Effector memory CD4-positive, alpha-beta T cell (primary cell): ENCODE results near the gene OR5H2.
"Not testable (repeated sequence)": the region's sequence is repeated elsewhere in the genome, so short reads cannot be mapped to it uniquely, and the experiment has no call there.

Source experiments
- DNase-seq, 3 donors: peaks; one replicate each; pipeline ENCODE4 v3.0.0-alpha.2; 2020
- H3K27ac ChIP-seq: 2 replicates; pipeline ENCODE4 v1.7.0; 2013; ENCODE audit warnings: mild to moderate bottlenecking, low read length, moderate library complexity; ENCODE audit not compliant: insufficient read depth, poor library complexity, severe bottlenecking
- H3K27me3 ChIP-seq: replicated peaks from 2 replicates; pipeline ENCODE4 v1.7.0; 2013; ENCODE audit warnings: mild to moderate bottlenecking, low read length; ENCODE audit not compliant: insufficient read depth, control insufficient read depth, poor library complexity, severe bottlenecking
- H3K36me3 ChIP-seq: 2 replicates; pipeline ENCODE4 v1.7.0; 2013; ENCODE audit warnings: mild to moderate bottlenecking, low read length, moderate library complexity; ENCODE audit not compliant: control insufficient read depth, insufficient read depth
- H3K4me1 ChIP-seq: 2 replicates; pipeline ENCODE4 v1.7.0; 2013; ENCODE audit warnings: low read length, mild to moderate bottlenecking; ENCODE audit not compliant: control insufficient read depth, insufficient read depth, poor library complexity, severe bottlenecking
- H3K4me3 ChIP-seq: 2 replicates; pipeline ENCODE4 v1.7.0; 2013; ENCODE audit warnings: low read length, low read depth, mild to moderate bottlenecking; ENCODE audit not compliant: insufficient read depth, poor library complexity, severe bottlenecking
- H3K9me3 ChIP-seq: 2 replicates; pipeline ENCODE4 v1.7.0; 2013; ENCODE audit warnings: mild to moderate bottlenecking, low read length, moderate library complexity; ENCODE audit not compliant: control insufficient read depth
- total RNA-seq, 3 donors: gene quantifications; one replicate each; lab custom pipeline; 2026; lab: John Stamatoyannopoulos, UW

Gene OR5H2
- total RNA-seq = 0 reads per million in 3 donors

DNA sequence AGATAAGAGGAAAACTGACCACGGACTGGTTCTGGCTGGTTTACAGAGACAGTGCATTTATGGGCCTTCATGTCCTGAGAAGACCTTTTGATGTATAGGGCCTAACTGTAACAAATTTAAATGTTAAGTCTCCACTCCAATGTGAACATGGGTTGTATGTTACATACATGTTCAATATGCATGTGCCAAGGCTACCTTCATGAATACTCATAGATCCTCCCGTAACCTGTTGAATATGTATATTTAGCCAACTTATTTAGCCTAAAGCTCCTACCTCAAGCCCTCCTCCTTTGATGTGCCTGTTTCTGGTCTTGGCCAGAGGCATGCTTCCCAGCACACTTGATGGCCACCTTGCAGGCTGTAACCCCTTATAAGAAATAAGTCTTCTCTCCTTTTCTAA, at the start of gene OR5H2:
Gene OR5H2 (plus strand): TSS at position 301 of the 400 bp plus-strand sequence. CDS start 398 bp downstream, outside the sequence.
- no peak within 1 kb of the TSS for H3K27ac ChIP-seq
- no peak within 1 kb of the TSS for H3K4me3 ChIP-seq
- no peaks in the 10 kb centered on the region for H3K9me3 ChIP-seq

DNA sequence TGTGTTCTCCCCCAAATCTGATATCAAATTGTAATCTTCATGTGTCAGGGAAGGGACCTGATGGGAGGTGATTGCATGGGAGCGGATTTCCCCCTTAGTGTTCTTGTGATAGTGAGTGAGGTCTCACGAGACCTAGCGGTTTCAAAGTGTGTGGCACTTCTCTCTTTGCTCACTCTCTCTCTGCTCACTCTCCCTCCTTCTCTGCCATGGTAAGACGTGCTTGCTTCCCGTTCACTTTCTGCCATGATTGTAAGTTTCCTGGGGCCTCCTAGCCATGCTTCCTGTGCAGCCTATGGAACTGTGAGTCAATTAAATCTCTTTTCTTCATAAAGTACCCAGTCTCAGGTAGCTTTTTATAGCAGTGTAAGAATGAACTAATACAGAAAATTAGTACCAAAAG, 48.8 kb upstream of the OR5H2 start:
- Histone ChIP-seq H3K27me3 (no peaks in the 10 kb centered on the region), H3K9me3 (no peaks in the 10 kb centered on the region), H3K4me1 (no peaks in the 10 kb centered on the region), H3K4me3 (no peak overlapping the region), H3K36me3 (no peaks in the 10 kb centered on the region), H3K27ac (no peak overlapping the region)
- DNase-seq = no peak

More for the DNA sequence above, at the start of gene OR5H2:
- Histone ChIP-seq H3K36me3 (no peaks in the 10 kb centered on the region), H3K27me3 (no peaks in the 10 kb centered on the region), H3K4me1 (no peaks in the 10 kb centered on the region)
- no peak for DNase-seq

GRCh38 chr3:98240131-98240530, 42.2 kb upstream of the OR5H2 start:
- H3K9me3 ChIP-seq = no peaks in the 10 kb centered on the region
- no peak overlapping the region for H3K27ac ChIP-seq
- H3K27me3 ChIP-seq = no peaks in the 10 kb centered on the region
- no peaks in the 10 kb centered on the region for H3K36me3 ChIP-seq
- no peaks in the 10 kb centered on the region for H3K4me1 ChIP-seq
- DNase-seq = no peak
- no peak overlapping the region for H3K4me3 ChIP-seq

DNA sequence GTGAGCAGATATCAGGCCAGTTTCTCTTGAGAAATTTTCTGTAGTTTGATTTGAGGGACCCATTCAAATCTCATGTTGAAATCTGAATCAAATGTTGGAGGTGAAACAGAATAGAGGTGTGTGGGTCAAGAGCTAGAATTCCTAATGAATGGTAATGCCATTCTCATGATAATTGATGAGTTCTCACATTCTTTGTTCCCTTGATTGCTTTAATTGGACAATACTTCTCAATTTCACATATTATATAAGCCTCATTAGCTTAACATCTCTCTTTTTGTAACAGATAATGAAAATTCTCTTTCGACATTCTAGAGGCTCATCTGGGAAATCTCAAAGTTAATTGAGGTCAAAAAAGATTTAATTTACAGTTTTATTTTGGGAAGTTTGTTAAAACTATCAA, 40.1 kb upstream of the OR5H2 start:
- H3K27ac ChIP-seq = no peak overlapping the region
- H3K4me1 ChIP-seq = no peaks in the 10 kb centered on the region
- H3K9me3 ChIP-seq = no peaks in the 10 kb centered on the region
- H3K4me3 ChIP-seq = no peak overlapping the region
- no peak for DNase-seq
- no peaks in the 10 kb centered on the region for H3K36me3 ChIP-seq
- no peaks in the 10 kb centered on the region for H3K27me3 ChIP-seq

DNA sequence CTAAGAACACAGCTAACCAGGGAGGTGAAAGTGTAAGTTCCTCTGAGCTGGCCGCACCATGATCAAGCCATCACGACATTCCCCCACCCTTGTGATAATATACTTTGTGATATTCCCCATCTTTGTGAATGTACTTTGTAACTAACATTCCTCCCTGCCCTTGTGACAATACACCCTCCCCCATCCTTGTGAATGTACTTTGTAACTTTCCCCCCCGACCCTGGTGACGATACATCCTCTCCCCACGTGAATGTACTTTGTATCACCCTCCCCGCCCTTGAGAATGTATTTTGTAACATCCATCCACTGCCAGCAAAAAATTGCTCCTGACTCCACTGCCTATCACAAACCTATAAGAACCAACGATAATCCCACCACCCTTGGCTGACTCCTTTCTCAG, 38.5 kb upstream of the OR5H2 start:
- no peaks in the 10 kb centered on the region for H3K36me3 ChIP-seq
- H3K4me1 ChIP-seq = no peaks in the 10 kb centered on the region
- no peak overlapping the region for H3K27ac ChIP-seq
- no peaks in the 10 kb centered on the region for H3K9me3 ChIP-seq
- no peaks in the 10 kb centered on the region for H3K27me3 ChIP-seq
- H3K4me3 ChIP-seq = no peak overlapping the region
- no peak for DNase-seq

GRCh38 chr3:98246142-98246541, 36.2 kb upstream of the OR5H2 start:
- H3K9me3 ChIP-seq = no peaks in the 10 kb centered on the region
- no peaks in the 10 kb centered on the region for H3K4me1 ChIP-seq
- H3K27ac ChIP-seq = no peak overlapping the region
- no peak for DNase-seq
- H3K4me3 ChIP-seq = no peak overlapping the region
- H3K36me3 ChIP-seq = no peaks in the 10 kb centered on the region
- no peaks in the 10 kb centered on the region for H3K27me3 ChIP-seq

DNA sequence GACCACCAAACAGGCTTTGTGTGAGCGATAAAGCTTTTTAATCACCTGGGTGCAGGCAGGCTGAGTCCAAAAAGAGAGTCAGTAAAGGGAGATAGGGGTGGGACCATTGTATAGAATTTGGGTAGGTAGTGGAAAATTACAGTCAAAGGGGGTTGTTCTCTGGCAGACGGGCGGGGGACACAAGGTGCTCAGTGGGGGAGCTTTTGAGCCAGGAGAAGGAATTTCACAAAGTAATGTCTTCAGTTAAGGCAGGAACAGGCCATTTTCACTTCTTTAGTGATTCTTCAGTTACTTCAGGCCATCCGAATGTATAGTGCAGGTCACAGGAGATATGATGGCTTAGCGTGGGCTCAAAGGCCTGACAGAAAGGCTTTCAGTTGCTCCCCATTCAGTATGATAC, 26.3 kb upstream of the OR5H2 start:
- H3K36me3 ChIP-seq, H3K4me1 ChIP-seq, H3K4me3 ChIP-seq, H3K9me3 ChIP-seq, DNase-seq, H3K27ac ChIP-seq, H3K27me3 ChIP-seq: not testable (repeated sequence)

GRCh38 chr3:98259707-98260106, 22.6 kb upstream of the OR5H2 start:
- no peak for DNase-seq
- Histone ChIP-seq H3K4me3 (no peak overlapping the region), H3K4me1 (no peaks in the 10 kb centered on the region), H3K9me3 (no peaks in the 10 kb centered on the region), H3K27ac (no peak overlapping the region), H3K27me3 (no peaks in the 10 kb centered on the region), H3K36me3 (no peaks in the 10 kb centered on the region)

GRCh38 chr3:98262046-98262445, 20.3 kb upstream of the OR5H2 start:
- Histone ChIP-seq H3K27me3 (no peaks in the 10 kb centered on the region), H3K27ac (no peak overlapping the region), H3K4me3 (no peak overlapping the region), H3K4me1 (no peaks in the 10 kb centered on the region), H3K9me3 (no peaks in the 10 kb centered on the region), H3K36me3 (no peaks in the 10 kb centered on the region)
- DNase-seq = no peak

DNA sequence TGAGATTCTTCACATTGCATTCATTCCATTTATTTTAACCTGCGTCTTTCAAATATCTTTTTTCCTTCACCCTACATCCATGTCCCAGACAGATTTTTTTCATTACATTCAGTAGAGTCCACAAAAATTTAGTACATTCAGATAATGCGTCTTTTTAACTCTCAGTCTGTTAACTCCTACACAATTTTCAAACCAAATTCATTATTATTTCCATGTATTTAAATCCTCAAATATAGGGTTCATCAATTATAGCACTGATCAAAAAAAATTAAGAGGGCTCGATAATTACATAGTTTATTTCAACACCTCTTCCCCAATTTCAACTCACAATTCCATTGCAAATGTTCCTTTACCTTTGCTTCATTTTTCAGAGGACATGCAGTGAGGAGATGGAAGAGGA, 18.4 kb upstream of the OR5H2 start, which contains the start of gene OR5H6:
Gene OR5H6 (plus strand): TSS at position 301 of the 400 bp plus-strand sequence. CDS start 89 bp downstream, at position 390.
- no peak for DNase-seq
- H3K27me3 ChIP-seq = no peaks in the 10 kb centered on the region
- no peaks in the 10 kb centered on the region for H3K9me3 ChIP-seq
- no peak within 1 kb of the TSS for H3K27ac ChIP-seq
- no peak within 1 kb of the TSS for H3K4me3 ChIP-seq
- no peaks in the 10 kb centered on the region for H3K4me1 ChIP-seq
- H3K36me3 ChIP-seq = no peaks in the 10 kb centered on the region

DNA sequence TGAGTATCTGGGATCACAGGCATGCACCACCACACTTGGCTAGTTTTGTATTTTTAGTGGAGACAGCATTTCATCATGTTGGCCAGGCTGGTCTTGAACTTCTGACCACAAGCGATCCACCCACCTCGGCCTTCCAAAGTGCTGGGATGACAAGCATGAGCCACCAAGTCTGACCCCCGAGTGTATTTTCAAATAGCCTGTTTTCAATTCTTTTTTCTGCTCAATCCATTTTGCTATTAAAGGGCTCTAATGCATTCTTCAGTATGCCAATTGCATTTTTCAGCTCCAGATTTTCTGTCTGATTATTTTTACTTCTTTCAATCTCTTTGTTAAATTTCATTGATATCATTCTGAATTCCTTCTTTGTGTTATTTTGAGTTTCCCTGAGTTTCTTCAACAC, 12.5 kb upstream of the OR5H2 start:
- Histone ChIP-seq H3K27me3 (no peaks in the 10 kb centered on the region), H3K4me1 (no peaks in the 10 kb centered on the region), H3K36me3 (no peaks in the 10 kb centered on the region), H3K4me3 (no peak overlapping the region), H3K9me3 (peaks cover 2% of the 10 kb centered on the region), H3K27ac (no peak overlapping the region)
- no peak for DNase-seq
